ENCODE data around the gene GRID2.

The GRID2 gene

DNA sequence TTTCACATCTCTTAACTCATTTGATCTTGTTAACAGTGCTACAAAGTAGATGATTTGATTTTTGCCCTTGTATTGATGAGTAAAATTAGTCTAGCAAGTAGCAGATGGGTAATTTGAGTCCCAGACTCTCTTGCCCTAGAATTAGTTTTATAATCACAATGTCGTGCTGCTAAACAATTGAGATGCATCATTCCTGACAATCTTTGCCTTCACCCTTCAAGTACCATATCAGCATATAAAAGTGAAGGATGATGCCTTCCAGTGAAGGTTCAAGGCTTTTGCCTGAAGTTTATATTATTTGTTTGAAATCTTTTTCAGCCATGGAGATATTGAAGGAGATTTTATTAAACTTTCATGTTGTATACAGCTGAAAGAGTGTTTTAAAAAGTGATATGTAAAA lies 141.4 kb downstream of the GRID2 start:
- TF ChIP-seq, protein P1, sequence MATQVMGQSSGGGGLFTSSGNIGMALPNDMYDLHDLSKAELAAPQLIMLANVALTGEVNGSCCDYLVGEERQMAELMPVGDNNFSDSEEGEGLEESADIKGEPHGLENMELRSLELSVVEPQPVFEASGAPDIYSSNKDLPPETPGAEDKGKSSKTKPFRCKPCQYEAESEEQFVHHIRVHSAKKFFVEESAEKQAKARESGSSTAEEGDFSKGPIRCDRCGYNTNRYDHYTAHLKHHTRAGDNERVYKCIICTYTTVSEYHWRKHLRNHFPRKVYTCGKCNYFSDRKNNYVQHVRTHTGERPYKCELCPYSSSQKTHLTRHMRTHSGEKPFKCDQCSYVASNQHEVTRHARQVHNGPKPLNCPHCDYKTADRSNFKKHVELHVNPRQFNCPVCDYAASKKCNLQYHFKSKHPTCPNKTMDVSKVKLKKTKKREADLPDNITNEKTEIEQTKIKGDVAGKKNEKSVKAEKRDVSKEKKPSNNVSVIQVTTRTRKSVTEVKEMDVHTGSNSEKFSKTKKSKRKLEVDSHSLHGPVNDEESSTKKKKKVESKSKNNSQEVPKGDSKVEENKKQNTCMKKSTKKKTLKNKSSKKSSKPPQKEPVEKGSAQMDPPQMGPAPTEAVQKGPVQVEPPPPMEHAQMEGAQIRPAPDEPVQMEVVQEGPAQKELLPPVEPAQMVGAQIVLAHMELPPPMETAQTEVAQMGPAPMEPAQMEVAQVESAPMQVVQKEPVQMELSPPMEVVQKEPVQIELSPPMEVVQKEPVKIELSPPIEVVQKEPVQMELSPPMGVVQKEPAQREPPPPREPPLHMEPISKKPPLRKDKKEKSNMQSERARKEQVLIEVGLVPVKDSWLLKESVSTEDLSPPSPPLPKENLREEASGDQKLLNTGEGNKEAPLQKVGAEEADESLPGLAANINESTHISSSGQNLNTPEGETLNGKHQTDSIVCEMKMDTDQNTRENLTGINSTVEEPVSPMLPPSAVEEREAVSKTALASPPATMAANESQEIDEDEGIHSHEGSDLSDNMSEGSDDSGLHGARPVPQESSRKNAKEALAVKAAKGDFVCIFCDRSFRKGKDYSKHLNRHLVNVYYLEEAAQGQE (IDR thresholded peaks at IDR 0.05; ENCODE audit: insufficient read depth in 1 of 2, low read depth in 2 of 2, low read length in 2 of 2), result no peak
- no peak for TF ChIP-seq TAF1 (IDR thresholded peaks at IDR 0.05; ENCODE audit: borderline replicate concordance, insufficient read depth, low read length)
- TF ChIP-seq POLR2AphosphoS5 (IDR thresholded peaks at IDR 0.05; ENCODE audit: low read depth, low read length), result no peak
- TF ChIP-seq SIN3A (IDR thresholded peaks at IDR 0.05; ENCODE audit: borderline replicate concordance, insufficient read depth, low read length), result no peak
- no peak for TF ChIP-seq FOXP2 (optimal IDR thresholded peaks at IDR 0.05; ENCODE audit: borderline replicate concordance, extremely low read depth, extremely low read length, insufficient read depth)

DNA sequence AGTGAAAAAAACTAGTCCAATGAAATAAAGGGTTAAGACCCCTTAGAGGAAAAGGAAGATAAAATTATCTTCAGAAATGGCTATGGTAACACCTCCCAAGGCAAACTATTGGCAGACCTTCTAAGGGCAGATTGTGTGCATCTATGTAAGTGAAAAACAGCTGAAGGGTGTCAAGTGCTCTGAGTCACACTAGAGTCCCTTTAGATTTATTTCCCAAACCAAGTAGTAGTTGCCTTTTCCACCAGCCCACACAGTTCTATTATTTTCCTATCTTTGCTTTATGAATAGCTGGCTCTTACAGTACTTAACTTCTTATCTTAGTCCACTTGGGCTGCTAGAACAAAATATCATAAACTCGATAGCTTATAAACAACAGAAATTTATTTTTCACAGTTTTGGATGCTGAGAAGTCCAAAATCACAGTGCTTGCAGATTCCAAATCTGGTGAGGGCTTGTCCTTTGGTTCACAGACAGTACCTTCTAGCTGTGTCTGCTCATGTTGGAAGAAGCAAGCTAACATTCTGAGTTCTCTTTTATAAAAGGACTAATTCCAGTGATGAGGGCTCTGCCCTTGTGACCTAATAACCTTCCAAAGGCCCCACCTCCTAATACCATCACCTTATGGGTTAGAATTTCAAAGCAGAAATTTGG lies 143.6 kb downstream of the GRID2 start:
- TF ChIP-seq POLR2AphosphoS5 (IDR thresholded peaks at IDR 0.05; ENCODE audit: low read depth, low read length) (no peak), TAF1 (IDR thresholded peaks at IDR 0.05; ENCODE audit: borderline replicate concordance, insufficient read depth, low read length) (no peak), SIN3A (IDR thresholded peaks at IDR 0.05; ENCODE audit: borderline replicate concordance, insufficient read depth, low read length) (no peak), FOXP2 (optimal IDR thresholded peaks at IDR 0.05; ENCODE audit: borderline replicate concordance, extremely low read depth, extremely low read length, insufficient read depth) (no peak)
- TF ChIP-seq, protein P1 (IDR thresholded peaks at IDR 0.05; ENCODE audit: insufficient read depth in 1 of 2, low read depth in 2 of 2, low read length in 2 of 2), result no peak

DNA sequence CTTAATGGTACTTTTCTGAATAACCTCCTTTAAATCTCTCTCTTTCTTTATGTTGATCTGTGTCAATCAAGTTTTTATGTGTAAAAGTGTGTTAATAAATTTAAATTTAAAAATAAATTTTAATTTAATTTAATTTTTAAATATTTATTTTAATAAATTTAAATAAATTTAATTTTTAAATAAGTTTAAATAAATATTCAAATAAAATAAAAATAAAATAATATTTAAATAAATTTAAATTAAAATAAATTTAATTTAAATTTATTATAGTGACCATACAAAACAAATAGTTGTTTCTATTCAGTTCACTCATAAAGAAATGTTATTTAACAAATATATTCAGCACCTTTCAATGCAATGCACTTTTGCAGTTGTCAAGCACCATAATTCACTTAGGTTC lies 146.9 kb downstream of the GRID2 start:
- TF ChIP-seq POLR2AphosphoS5 (IDR thresholded peaks at IDR 0.05; ENCODE audit: low read depth, low read length), result no peak
- TF ChIP-seq, protein P1 (IDR thresholded peaks at IDR 0.05; ENCODE audit: insufficient read depth in 1 of 2, low read depth in 2 of 2, low read length in 2 of 2), result no peak
- no peak for TF ChIP-seq TAF1 (IDR thresholded peaks at IDR 0.05; ENCODE audit: borderline replicate concordance, insufficient read depth, low read length)
- no peak for TF ChIP-seq FOXP2 (optimal IDR thresholded peaks at IDR 0.05; ENCODE audit: borderline replicate concordance, extremely low read depth, extremely low read length, insufficient read depth)
- TF ChIP-seq SIN3A (IDR thresholded peaks at IDR 0.05; ENCODE audit: borderline replicate concordance, insufficient read depth, low read length), result no peak

DNA sequence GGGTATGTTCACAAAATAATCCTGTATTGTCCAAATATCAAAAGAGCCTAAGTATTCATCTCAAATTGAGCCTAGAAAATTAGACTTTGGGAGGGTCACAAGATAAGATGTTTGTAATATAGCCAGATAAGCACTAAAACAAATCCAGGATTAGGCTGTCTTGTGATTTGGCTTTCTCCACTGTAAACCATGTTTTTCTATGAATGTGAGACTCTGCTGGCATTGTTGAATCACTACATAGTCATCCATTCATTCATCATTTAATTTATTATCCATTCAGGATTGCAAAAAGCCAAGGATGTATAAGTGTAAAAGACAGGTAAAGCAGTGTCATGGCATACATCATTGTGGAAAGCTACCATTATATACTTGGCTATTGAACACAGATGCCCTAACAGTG lies 148.0 kb downstream of the GRID2 start:
- TF ChIP-seq FOXP2 (optimal IDR thresholded peaks at IDR 0.05; ENCODE audit: borderline replicate concordance, extremely low read depth, extremely low read length, insufficient read depth), result no peak
- TF ChIP-seq POLR2AphosphoS5 (IDR thresholded peaks at IDR 0.05; ENCODE audit: low read depth, low read length), result no peak
- TF ChIP-seq, protein P1 (IDR thresholded peaks at IDR 0.05; ENCODE audit: insufficient read depth in 1 of 2, low read depth in 2 of 2, low read length in 2 of 2), result no peak
- no peak for TF ChIP-seq SIN3A (IDR thresholded peaks at IDR 0.05; ENCODE audit: borderline replicate concordance, insufficient read depth, low read length)
- TF ChIP-seq TAF1 (IDR thresholded peaks at IDR 0.05; ENCODE audit: borderline replicate concordance, insufficient read depth, low read length), result no peak
